ENCODE measurements around the gene COG6.

GRCh38 chr13:39655041-39655568 is 357 bp upstream of the COG6 start:
- TF ChIP-seq CTCF (IDR thresholded peaks at IDR 0.05) = no peak
- TF ChIP-seq POLR2A (IDR thresholded peaks at IDR 0.05) = no peak
- no peak for TF ChIP-seq POLR2AphosphoS5 (IDR thresholded peaks at IDR 0.05)

Measured in breast epithelium (tissue), 3 donors.